Measurements from ENCODE around the gene GJA4. TPM values are rescaled to one million over a fixed set of nuclear protein-coding genes. Genes with fewer than 3 reads are reported as not detected.
"Not testable (repeated sequence)": the region's sequence is repeated elsewhere in the genome, so short reads cannot be mapped to it uniquely, and the experiment has no call there.

GJA4 gene
- total RNA-seq, 1 experiment from 2014 or later, result not detected

- no peak for DNase-seq (ENCODE audit: low spot score)
- in situ Hi-C loops (cut with HindIII; ENCODE audit: low sequenced_read_pairs), result no loop called here
These were observed 29.5 kb upstream of the GJA4 start for GRCh38 chr1:34763142-34763781.

DNA sequence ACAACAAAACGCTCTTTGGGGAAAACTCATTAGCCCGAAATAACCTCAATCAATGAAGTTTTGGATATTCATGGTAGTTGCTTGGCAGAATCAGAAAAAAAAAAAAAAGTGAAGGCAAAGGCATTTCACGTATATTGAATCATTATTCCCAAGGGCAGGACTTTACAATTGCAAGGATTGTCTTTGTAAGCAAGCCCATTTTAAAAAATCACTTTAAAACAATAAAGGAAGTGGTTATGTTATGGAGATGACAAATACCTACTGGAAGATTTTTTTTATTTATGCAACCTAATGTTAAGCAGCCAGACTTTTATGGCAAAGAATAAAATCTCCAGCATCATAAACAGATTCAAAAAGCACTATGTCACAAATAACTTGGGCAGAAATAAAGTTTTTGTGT lies 23.9 kb upstream of the GJA4 start:
- in situ Hi-C loops (cut with HindIII; ENCODE audit: low sequenced_read_pairs), result no loop called here

GRCh38 chr1:34770891-34771504 lies 21.8 kb upstream of the GJA4 start:
- DNase-seq (ENCODE audit: low spot score), result no peak
- in situ Hi-C loops (cut with HindIII; ENCODE audit: low sequenced_read_pairs), result no loop called here

More for the DNA sequence above, 23.9 kb upstream of the GJA4 start:
- no peak for DNase-seq (ENCODE audit: low spot score)

- DNase-seq (ENCODE audit: low spot score), result no peak
- in situ Hi-C loops (cut with HindIII; ENCODE audit: low sequenced_read_pairs), result no loop called here
These were observed 21.0 kb upstream of the GJA4 start for GRCh38 chr1:34771573-34772371.

- in situ Hi-C loops (cut with HindIII; ENCODE audit: low sequenced_read_pairs); DNase-seq (ENCODE audit: low spot score): not testable (repeated sequence)
These were observed 19.7 kb upstream of the GJA4 start for GRCh38 chr1:34773114-34773513.

DNA sequence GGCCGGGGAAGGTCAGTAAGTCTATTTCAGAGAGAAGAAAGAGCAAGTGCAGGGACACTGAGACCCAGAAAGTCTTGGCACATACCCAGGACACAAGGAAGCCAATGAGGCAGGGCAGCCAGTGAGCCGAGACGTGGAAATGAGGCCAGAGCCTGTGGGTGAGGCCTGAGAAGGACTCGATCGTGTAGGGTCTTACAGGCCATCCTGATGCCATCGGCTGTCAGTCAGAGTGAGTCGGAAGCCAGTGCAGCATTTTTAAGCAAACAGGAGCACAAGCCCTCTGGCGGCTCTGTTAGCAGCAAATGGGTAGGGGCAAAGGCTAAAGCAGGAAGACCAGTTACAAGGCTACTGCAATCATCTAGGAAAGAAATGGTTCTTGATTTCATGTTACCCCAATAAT lies 17.8 kb upstream of the GJA4 start:
- peak; percentile 18 for DNase-seq (ENCODE audit: low spot score)
- in situ Hi-C loops (cut with HindIII; ENCODE audit: low sequenced_read_pairs), result no loop called here

- DNase-seq (ENCODE audit: low spot score), result no peak
- in situ Hi-C loops (cut with HindIII; ENCODE audit: low sequenced_read_pairs), result no loop called here
These were observed 15.9 kb upstream of the GJA4 start for GRCh38 chr1:34776911-34777310.

DNA sequence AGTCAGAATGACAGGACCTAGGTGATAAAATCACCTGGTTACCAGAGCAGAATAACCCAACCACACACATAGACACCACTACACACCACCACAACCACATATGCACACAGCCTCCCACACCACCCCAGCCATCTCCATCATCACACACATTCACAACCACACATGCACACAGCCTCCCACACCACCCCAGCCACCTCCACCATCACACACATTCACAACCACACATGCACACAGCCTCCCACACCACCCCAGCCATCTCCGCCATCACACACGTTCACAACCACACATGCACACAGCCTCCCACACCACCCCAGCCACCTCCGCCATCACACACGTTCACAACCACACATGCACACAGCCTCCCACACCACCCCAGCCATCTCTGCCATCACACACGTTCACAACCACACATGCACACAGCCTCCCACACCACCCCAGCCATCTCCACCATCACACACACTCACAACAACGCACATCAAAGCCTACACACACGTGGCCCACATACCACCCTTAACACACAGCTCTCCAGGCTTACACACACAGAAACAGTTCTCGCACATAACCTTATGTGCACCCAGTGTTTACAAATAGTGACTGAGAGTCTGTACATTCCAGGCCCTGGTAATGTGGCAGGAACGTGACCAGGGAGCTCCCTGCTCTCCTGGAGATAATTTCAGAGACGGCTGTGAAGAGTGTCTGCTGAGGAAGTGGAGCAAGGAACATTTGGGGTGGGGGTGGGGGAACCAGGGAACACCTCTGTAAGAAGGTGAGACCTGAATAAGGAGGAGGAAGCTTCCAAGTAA lies 15.1 kb upstream of the GJA4 start:
- in situ Hi-C loops (cut with HindIII; ENCODE audit: low sequenced_read_pairs), result no loop called here

DNA sequence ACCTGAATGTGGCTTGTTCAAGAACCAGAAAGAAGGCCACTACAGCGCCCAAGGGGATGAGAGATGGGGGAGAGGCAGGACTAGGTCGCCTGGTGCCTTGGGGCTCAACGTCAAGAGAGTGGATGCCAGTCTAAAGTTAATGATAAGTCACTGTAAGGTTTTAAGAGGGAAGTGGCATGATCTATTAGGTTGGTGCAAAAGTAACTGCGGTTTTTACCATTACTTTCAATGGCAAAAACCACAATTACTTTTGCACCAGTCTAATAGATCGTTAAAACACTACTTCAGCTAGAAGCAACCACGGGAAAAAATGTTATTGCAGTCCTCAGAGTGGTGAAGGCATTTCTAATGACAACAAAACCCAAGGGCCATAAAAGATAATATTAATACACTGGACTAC lies 14.4 kb upstream of the GJA4 start:
- peak; percentile 10 for DNase-seq (ENCODE audit: low spot score)
- in situ Hi-C loops (cut with HindIII; ENCODE audit: low sequenced_read_pairs), result no loop called here

More for the DNA sequence above, 15.1 kb upstream of the GJA4 start:
- no peak for DNase-seq (ENCODE audit: low spot score)

DNA sequence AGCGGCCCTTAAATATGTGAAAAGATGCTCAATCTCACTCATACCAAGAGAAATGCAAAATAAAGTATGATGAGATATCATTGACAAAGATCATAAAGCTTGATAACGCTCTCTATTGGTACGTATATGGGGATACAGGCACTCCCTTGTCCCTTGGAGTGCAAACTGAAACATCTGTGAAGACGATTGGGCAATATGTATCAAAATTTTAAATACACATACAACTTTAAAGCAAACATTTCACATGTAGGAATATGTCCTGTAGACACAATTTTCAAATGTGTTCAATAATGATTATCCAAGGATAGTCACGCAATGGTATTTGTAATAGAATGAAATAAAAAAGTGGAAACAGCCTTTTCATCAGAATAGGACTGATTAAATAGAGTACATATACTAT lies 13.8 kb upstream of the GJA4 start:
- in situ Hi-C loops (cut with HindIII; ENCODE audit: low sequenced_read_pairs), result no loop called here
- no peak for DNase-seq (ENCODE audit: low spot score)

- no peak for DNase-seq (ENCODE audit: low spot score)
- in situ Hi-C loops (cut with HindIII; ENCODE audit: low sequenced_read_pairs), result no loop called here
These were observed 13.3 kb upstream of the GJA4 start for GRCh38 chr1:34779526-34779925.

- in situ Hi-C loops (cut with HindIII; ENCODE audit: low sequenced_read_pairs), result no loop called here
- no peak for DNase-seq (ENCODE audit: low spot score)
These were observed 12.8 kb upstream of the GJA4 start for GRCh38 chr1:34779962-34780361.

- in situ Hi-C loops (cut with HindIII; ENCODE audit: low sequenced_read_pairs), result no loop called here
- DNase-seq (ENCODE audit: low spot score), result no peak
These were observed 12.3 kb upstream of the GJA4 start for GRCh38 chr1:34780528-34780927.

DNA sequence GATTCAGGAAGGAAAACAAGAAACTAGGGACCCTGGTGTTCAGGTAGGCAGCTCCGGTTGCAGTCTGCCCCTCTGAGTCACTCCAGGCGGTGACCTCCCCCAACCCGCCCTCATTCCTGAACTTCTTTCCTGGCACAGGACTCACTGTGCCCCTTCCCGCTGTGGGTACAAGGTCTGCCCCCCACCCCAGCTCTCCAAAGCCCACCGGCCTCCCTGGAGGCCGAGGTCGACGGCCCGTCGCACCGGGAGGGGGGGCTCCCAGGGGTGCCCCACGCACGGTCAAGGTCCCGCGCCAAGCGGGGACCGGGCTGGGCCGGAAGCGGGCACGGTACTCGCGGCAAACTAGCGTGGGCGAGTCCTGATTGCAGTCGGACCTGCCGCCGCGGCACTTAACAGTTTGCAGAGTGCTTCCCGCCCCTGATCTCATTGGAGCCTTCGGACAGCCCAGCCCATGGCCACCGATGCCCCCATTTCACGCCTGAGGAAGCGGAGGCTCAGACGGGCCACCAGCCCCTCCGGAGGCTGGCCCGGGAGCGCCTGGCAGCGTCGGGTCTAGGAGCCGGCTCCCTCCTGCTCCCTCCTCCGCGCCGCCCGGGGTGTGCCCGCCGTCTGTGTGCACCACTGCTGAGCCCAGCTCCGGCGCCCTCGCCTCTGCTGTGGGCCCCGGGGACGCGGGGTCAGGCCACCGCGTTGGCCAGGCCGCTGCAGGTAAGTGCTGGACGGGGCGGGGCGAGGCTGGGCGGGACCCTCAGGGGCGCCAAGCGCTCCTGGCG lies 11.5 kb upstream of the GJA4 start, which contains the start of gene GJB3:
GJB3 (plus strand) TSS at position 144 of the 773 bp plus-strand sequence. CDS start 3,549 bp downstream, outside the sequence.
- in situ Hi-C loops (cut with HindIII; ENCODE audit: low sequenced_read_pairs), result no loop called here
- DNase-seq (ENCODE audit: low spot score), result no peak

DNA sequence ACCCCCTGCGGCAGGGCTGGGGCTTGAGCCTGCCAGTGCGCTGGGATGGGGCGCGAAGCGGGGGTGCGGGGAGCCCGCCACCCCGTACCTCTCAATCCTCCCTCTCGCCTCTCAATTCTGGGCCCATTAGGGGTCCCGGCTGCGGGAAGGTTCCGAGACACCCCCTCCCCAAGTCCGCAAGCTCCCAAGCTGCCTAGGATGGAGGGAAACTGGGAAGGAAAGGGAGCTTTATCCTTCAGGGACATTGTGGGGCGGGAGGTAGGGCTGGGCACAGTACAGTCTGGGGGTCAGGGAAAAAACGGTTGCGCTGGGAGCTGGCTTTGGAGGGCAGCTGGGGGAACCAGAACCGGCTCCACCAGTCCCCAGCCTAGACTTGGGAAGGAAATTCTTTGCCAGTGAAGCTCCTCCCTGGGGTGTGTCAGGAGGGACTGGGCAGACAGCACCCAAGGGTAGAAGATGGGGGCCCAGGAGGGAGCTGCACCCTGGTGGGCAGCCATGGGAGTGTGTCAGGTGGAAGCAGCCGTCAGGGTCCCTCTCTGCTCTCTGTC lies 10.9 kb upstream of the GJA4 start:
- no peak for DNase-seq (ENCODE audit: low spot score)
- in situ Hi-C loops (cut with HindIII; ENCODE audit: low sequenced_read_pairs), result no loop called here

- DNase-seq (ENCODE audit: low spot score), result no peak
- in situ Hi-C loops (cut with HindIII; ENCODE audit: low sequenced_read_pairs), result no loop called here
These were observed 8.0 kb upstream of the GJA4 start for GRCh38 chr1:34784751-34785221.

GRCh38 chr1:34785231-34785874 lies 7.4 kb upstream of the GJA4 start:
- DNase-seq (ENCODE audit: low spot score), result no peak
- in situ Hi-C loops (cut with HindIII; ENCODE audit: low sequenced_read_pairs), result no loop called here

Data from G401 (cell line).